ENCODE results near the gene GRB2. TPM values are rescaled to one million over a fixed set of nuclear protein-coding genes. Genes with fewer than 3 reads are reported as not detected.
"Not testable (repeated sequence)": the region's sequence is repeated elsewhere in the genome, so short reads cannot be mapped to it uniquely, and the experiment has no call there.

The GRB2 gene
- total RNA-seq, 1 experiment from 2014 or later = 169 TPM

DNA sequence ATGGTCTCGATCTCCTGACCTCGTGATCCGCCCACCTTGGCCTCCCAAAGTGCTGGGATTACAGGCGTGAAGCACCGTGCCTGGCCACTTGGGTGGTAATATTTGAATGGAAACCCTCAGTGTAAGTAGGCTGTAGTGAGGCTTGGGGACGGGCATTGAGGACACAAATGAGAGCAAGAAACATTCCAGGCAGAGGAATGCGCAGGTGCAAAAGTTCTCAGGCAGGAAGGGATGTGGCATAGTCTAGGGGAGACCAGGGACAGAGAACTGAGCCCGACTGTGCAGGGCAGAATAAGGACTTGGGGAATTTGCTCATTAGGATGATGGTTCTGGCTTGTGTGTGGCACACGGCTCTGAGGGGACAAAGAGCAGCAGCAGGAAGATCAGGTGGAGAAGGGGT, 54.8 kb downstream of the GRB2 start:
- DNase-seq (ENCODE audit: low spot score) = no peak

DNA sequence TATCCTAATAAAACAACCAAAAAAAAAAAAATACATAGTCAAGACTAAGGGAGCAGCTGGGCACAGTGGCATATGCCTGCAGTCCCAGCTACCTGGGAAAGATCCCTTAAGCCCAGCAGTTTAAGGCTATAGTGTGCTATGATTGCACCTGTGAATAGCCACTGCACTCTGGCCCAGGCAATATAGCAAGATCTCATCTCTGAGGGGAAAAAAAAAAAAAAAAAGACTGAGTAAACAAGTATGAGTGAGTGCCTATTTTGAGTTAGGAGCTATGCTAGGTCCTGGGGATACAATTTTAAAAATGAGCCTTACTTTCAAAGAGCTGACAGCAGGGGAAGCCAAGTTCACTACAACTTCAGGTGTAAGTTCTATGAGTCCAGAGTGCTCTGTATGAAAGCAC, 55.4 kb downstream of the GRB2 start:
- no peak for DNase-seq (ENCODE audit: low spot score)

DNA sequence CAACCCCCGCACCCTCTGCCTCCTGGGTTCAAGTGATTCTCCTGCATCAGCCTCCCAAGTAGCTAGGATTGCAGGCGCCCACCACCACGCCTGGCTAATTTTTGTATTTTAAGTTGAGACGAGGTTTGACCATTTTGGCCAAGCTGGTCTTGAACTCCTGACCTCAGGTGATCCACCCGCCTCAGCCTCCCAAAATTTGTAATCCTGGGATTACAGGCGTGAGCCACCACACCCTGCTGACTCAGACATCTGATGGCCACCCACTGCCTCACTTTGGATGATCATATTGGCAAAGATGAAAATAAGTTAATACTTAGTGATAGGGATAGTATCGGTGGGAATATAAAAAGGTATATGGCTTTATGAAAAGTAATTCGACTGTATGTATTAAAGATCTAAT, 55.9 kb downstream of the GRB2 start:
- DNase-seq (ENCODE audit: low spot score) = no peak

DNA sequence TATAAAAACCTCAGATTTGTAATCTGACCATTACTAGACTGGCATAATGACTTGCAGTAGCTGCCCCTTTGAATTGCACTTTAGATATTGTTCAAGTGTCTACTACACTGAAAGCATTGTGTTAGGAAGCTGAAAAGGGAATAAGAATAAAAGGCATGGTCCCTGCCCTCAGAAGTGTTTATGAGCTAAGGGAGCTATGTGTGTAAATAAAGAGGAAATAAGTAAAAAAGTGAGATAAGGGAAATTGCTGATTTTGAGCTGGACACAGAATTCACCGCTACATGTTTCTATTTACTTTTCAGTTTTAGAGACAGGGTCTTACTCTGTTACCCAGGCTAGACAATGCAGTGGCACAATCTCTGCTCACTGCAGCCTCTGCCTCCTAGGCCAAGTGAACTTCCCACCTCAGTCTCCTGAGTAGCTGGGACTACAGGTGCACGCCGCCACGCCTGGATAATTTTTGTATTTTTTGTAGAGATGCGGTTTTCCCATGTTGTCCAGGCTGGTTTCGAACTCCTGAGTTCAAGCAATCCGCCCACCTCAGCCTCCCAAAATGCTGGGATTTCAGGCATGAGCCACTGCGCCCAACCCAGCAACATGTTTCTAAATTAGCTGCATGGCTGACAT, 57.0 kb downstream of the GRB2 start:
- DNase-seq (ENCODE audit: low spot score) = no peak

DNA sequence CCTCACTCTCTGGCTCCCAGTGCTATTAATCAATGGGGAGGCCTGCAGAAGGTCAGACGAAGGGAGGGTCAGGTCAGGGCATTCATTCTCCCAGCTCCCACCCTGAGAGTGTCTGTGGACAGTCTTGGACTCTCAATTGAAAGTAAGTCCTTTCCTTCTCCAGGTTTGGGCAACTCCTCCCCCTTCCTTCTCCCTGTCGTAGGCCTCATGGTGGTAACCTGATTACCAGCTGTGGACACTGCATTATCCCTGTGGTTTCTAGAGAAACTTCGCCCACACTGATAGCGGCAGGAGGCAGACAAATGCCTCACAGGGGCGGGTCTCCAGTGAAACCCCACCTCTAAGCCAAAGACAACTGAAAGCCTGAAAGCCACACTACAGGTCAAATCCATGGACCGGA, 58.6 kb downstream of the GRB2 start:
- DNase-seq (ENCODE audit: low spot score) = peak; percentile 45

DNA sequence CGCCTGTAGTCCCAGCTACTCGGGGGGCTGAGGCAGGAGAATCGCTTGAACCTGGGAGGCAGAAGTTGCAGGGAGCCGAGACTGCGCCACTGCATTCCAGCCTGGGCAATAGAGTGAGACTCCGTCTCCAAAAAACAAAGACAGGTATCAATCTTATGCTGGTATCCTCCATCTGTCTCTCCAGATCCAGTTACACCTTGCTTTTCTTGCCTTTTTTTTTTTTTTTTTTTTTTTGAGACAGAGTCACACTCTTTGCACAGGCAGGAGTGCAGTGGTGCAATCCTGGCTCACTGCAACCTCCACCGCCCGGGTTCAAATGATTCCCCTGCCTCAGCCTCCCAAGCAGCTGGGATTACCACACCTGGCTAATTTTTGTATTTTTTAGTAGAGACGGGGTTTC, 59.1 kb downstream of the GRB2 start:
- DNase-seq (ENCODE audit: low spot score) = not testable (repeated sequence)

DNA sequence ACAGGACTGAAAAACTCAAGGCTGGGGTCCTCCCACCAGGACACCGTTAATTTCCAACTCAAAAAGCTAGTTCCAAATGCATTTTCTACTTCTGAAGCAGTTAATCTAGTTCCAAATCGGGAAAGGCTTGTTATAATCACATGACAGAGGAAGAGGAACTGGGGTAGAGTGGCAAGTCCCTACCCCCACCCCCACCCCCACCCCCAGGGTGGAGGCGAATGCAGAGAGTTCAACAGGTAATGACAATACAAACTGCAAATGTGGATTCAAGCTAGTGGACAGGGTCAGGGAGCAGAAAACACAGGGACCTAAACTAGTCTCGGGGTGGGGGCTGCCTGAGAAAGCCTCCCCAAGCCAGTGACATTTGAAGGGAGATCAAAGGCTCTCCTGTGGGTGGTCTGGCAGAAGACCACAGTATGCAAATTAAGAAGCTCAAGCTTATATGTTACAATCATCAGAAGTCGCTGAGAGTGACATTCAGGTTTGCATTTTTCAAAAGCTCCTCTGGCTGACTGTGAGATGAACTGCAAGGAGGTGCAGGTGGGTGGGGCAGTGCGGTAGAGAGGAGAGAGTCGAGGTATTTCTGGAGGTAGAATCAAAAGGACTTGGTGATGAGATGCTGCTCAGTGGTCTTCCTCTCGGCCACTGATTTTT, 59.8 kb downstream of the GRB2 start:
- DNase-seq (ENCODE audit: low spot score) = no peak

DNA sequence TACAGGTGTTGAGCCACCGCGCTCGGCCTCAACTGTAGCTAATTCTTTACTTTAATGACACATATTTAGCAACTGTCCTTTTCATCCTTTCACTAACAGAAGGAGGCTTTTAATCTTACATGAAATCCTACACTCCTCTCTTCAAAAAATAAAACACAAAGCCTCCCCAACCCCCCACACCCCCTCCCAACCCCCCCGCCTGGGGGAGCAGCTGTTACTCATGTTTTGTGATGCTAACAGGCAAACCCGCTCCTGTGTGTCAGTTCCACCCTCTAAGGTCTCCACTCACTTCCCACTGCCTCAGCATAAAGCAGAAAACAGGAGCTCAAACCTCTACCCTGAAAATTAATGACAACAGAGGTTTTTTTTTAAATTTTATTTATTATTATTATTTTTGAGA, 60.8 kb downstream of the GRB2 start:
- no peak for DNase-seq (ENCODE audit: low spot score)

DNA sequence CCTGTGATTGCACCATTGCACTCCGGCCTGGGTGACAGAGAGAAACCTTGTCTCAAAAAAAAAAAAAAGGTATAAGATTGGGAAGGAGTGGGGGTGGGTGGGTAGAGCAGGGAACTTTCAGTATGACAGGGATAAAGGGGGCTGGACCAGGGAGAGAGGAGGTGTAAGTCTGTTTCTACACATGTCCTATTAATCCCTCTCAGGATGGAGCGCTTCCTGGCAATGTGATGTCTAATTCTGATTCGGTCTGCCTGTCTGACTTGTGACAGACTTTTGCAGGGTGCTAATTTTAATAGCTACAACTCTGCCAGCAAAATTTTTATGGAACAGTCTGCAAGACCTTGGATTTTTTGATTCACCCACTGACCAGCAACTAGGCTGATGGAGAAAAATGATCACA, 62.5 kb downstream of the GRB2 start:
- DNase-seq (ENCODE audit: low spot score) = no peak

DNA sequence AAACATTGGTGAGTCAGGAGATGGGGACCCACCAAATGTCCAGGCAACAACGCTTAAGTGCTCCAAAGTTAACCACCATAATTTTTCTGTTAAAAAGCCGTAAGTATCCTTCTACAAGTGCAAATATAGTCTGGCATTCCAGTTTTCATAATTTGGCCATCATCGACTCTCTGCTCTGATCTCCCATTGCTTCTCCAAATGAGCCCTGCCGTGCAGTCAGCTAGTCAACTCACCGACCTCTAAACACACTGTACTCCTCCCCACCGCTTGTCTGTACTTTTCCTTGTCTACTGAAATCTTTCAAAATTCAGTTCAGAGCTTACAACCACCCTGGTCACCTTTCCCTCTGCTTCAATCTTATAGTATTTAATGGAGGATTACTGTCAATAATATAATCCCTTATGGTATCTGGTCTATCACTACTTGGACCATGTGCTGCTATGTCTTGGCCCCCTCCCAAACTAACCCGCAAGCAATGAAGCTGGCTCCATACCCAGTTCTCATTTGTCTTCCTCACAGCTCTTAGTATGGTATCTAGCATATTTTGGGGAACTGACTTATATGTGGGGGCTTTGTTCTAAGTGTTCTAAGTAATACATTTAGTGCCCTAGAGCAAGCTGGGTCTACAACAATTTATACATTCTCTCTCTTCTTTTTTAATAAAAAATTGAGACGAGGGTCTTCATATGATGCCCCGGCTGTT, 63.5 kb downstream of the GRB2 start:
- no peak for DNase-seq (ENCODE audit: low spot score)

DNA sequence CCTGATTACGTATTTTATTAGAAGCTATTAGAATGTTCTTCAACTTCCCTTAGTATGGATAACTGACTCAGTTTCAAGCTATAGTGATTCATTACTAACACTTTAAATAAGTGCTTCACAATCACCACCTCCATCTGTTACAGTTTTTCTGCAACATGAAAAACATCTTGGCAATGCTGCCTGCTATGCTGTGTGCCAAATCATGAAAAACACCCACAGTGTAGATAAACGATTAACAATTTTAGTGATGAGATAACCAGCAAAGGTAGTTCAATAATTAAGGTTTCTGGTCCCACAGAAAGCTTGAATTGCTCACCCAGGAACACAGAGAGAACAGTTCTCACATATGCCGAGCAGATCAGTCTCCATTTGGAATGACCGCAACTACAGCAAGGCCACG, 64.8 kb downstream of the GRB2 start:
- no peak for DNase-seq (ENCODE audit: low spot score)

DNA sequence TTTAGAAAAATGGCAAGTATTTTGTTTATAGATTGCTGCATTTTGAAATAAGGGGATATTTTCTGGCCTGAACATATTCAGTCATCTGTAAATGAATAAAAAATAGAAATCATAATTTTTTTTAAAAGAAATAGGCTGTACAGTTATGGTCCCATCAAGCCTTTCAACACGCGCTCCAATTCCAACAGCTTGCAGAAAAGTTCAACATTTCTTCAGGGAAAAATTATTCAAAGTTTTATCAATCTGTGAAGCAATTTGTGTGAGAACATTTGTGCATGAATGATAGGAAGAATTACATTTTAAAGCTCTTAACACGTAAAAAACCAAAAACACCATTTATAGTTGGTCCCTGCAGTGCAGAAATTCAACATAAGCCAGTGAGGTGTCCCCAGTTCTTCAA, 65.5 kb downstream of the GRB2 start:
- DNase-seq (ENCODE audit: low spot score) = no peak

DNA sequence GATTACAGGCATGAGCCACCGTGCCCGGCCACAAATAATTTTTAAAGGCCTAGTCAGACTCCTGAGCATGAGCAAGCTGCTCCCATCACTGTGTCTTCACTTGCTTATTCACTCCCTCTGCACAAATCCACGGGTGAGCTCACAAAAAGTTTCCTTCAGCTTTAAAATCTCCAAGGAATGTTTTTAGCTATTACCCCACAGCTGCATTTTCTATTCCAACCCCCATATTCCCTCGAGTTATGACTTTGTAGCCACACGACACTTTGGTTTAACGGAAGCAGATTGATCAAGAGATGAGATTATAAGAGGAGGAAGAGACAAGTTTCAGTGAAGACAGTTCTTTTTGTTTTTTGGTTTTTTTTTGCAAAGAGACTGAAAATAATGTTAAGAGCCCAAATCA, 67.1 kb downstream of the GRB2 start:
- DNase-seq (ENCODE audit: low spot score) = no peak

DNA sequence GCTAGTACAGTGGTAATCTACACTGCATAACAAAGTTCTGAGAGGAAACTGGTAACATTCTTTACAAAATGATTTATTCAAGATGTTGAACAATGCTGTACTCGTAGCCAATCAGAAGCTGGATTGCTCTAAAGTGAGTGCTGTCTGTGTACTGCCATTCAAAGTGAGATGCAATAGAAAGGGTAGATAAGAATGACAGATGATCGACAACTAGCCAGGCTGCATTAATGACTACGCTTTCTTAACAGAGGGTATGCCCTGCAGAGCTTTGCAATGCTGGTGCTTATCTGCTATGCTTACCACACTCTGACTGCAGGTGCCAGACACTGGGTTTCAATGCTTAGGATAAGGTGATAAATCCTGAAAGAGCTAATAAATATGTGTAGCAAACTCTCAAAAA, 70.2 kb downstream of the GRB2 start:
- no peak for DNase-seq (ENCODE audit: low spot score)

DNA sequence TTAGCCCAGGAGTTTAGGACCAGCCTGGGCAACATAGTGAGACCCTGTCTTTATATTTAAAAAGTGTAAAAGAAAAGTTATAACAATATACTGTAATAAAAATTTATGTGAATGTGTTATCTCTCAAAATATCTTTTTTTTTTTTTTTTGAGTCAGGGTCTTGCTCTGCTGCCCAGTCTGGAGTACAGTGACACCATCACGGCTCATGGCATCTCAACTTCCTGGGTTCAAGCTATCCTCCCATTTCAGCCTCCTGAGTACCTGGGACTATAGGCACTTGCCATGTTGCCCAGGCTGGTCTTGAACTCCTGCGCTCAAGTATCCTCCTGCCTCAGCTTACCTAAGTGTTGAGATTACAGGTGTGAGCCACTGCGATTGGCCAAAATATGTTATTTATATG, 70.8 kb downstream of the GRB2 start:
- DNase-seq (ENCODE audit: low spot score) = no peak

DNA sequence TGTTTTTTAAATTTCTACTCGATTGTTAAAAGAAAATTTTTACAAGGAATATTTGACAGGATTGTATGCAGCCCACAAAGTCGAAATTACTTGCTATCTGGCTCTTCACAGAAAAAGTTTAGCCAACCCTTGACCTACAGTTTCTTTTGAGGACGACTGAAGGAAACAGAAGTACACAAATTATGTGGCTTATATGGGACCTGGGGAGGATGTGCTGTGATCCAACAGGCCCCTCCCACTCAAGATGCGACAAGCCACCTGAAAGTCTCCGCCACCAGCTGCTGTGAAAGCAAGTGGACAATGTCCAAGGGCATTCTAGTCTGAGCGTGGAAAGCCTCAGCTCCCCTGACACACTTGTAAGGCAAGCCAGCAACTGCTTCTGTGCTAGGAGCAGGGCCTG, 73.8 kb downstream of the GRB2 start:
- DNase-seq (ENCODE audit: low spot score) = no peak

DNA sequence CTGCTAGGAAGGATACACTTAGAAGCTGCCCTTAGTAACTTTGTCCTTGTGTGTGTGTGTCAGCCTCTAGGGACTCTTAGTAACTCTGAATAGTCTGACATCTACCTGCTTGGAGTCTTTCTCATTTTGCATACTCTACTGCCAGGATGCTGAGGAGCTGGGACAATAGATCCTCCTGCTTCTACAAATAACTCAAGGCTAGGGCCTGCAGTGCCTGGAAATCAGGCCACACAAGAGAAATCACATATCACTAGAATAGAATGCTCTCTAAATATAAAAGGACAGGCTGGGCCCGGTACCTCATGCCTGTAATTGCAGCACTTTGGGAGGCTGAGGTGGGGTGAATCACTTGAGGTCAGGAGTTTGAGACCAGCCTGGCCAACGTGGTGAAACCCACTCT, 77.7 kb downstream of the GRB2 start:
- DNase-seq (ENCODE audit: low spot score) = no peak

DNA sequence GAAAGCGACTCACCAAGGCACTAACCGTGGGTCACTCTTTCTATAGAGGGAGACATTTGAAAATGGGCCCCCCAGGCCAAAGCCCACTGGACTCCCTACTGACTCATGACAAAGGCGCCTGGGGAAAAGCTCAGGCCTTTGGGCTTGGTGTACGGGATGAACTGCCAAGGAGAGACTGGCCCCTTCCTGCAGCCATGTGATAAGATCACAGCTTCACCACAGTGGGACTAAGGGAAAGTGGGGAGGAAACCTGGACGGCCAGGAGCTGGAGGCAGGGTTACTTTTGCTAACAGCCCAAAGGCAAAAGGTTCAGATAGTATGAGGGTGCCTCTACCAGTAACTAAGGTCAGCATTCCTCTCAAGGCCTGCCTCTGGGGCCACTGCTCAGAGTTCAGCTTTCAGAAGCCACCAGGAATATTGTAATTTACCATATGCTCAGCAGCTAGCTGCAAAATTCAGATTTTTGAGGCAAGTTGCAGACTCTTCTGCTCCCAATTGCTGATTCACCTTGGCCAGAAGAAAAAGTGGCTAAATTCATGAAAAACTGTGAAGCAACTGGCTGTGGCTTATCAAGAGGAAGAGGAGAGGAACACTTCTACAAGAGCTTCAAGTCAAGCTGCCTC, 79.1 kb downstream of the GRB2 start:
- no peak for DNase-seq (ENCODE audit: low spot score)

DNA sequence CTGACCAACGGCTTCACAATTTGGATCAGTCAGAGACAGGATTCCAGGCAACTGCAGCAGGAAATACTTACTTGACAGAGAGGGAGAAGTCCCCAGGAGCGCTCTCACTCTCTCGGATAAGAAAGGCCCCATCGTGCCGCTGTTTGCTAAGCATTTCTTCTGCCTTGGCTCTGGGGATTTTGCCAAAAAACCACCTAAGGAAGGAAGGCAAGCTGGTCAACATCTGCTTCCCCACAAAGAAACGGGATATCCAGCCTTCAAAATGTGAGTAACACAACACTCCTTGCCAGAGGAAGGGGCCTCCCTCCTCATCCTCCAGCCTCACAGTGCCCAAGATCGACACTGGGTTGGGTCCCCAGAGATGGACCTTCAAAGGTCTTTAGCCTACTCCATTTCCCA, 79.7 kb downstream of the GRB2 start:
- DNase-seq (ENCODE audit: low spot score) = no peak

DNA sequence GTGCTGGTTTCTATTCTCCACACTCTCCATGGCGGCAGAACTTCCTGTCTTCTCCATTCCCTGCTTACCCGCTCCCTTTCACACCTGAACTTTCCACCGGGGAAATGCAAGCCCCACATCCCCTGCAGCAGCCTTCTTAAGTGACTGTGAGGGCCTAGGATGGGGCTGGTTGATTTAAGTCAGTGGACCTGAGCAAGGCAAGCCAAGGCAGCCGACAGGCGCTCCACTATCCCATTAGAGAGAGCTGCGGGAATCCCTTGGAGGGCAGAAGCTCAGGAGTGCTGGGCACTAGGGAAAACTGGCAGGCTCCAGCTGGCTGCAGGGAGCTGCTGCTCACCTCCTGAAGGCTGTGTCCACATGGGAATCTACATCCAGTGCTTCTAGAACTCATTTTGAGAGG, 80.1 kb downstream of the GRB2 start:
- DNase-seq (ENCODE audit: low spot score) = no peak

DNA sequence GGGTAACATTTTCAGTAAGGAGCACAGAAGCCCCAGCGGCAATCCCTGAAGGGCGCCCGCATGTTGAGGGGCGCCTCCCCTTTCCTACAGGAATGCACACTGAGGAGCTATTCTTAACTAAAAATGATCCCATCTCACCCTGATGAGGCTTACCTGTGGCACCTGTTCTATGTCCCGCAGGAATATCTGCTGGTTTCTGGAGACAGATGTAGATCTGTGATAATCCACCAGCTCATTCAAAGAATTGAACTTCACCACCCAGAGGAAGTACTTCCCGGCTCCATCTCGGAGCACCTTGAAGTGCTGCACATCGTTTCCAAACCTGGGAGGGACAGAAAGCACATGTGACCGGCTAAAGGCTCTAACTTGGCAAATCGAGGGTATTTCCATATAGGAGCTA, 84.0 kb downstream of the GRB2 start:
- DNase-seq (ENCODE audit: low spot score) = no peak

DNA sequence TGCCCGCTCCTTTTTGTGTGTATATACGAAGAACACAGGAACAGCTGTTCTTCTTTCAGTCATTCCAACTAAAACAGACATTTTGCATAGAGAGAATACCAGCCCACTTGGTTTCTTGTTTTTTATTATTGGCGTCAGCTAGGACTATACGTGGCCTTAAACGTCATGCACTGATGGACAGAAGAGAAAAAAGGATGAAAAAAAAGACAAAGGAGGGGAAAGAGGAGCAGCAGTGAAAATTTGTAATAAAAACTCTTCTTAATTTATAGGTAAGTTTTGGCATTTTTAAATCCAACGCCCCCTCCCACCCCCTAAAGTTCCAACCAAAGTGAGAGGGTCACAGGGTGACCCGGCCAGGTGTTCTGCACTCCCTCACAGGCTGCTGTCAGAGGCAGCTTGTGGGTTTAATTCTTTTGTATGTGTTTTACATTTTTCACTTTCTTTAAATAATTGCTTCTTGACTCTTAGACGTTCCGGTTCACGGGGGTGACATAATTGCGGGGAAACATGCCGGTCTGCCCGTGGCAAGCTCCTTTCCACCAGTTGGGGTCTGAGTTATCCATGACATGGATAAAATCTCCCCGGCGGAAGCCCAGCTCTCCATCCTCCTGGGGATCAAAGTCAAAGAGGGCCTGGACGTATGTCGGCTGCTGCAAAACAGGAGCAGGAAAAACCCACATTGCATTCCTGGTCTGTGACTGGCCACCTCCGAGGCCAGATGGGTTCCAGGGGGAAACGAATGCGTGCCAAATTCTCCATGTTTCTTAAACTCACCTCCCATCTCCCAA, 85.4 kb downstream of the GRB2 start:
- DNase-seq (ENCODE audit: low spot score) = no peak

Measured in HT-29 (cell line).